ENCODE data around the gene SLC11A2. TPM values are rescaled to one million over a fixed set of nuclear protein-coding genes. Genes with fewer than 3 reads are reported as not detected.

Gene SLC11A2
- polyA plus RNA-seq, 1 of the 3 experiments (the other 2 are of a cell fraction) = 27.7 TPM

DNA sequence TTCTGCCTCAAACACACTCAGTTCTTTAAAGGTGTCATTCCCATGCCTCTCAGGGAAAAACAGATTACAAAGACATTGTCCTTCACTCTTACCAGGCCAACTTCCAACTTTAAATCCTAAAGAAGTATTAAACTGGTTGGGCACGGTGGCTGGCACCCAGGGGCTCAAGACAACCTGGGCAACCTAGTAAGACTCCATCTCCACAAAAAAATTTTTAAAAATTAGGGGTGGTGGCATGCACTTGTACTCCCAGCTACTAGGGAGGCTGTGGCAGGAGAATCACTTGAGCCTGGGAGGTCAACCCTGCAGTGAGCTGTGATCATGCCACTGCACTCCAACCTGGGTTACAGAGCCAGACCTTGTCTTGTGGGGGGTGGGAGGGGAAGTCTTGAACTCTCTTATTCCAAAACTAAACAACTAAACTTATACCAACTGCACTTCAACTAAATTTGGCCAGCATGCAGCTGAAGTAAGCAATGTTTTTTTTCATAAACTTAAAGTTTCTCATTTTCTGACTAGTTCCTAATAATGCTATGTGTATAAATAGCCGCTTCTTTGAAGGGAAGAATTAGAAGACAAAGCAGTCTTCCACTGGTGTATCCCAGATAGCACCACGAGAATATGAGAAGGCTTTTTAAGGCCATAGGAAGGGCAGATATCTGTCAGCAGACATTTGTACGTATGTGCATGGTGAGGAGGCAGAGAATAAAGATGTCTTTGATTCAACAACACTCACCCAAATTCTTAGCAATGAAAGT is 2.4 kb downstream of the SLC11A2 start:
- CTCF ChIA-PET = interaction anchor here (1.3 kb wide), 1 partner anchor 229 kb away, joined by 5 read pairs; no protein-coding TSS in a partner anchor

GRCh38 chr12:51021694-51022093 is 4.5 kb downstream of the SLC11A2 start:
- ChIA-PET POLR2A (no interaction called here), CTCF (interaction anchor here (0.7 kb wide), 1 partner anchor 399 kb away, joined by 3 read pairs; no protein-coding TSS in a partner anchor)
- no peaks in the 10 kb centered on the region for H3K9me2 ChIP-seq
- H3K9me3 ChIP-seq = no peaks in the 10 kb centered on the region
- H3K4me2 ChIP-seq = no peak overlapping the region
- WGBS (ENCODE audit: low lambda C conversion rate) = 91% methylated on average over 1 of the region's 1 CpG
- no peaks in the 10 kb centered on the region for H3K27me3 ChIP-seq (ENCODE audit: insufficient read depth)
- DNase-seq = no peak
- H3K79me2 ChIP-seq (ENCODE audit: insufficient read depth) = peaks cover 95% of the 10 kb centered on the region
- TF ChIP-seq TCF12 (IDR thresholded peaks at IDR 0.05) (no peak), TAF1 (IDR thresholded peaks at IDR 0.05; ENCODE audit: borderline replicate concordance, low read depth, low read length) (no peak), ELF1 (IDR thresholded peaks at IDR 0.05) (no peak)
- H3F3A ChIP-seq (replicated peaks; ENCODE audit: insufficient read depth) = no peaks in the 10 kb centered on the region
- no peak overlapping the region for H2AFZ ChIP-seq (ENCODE audit: low read depth)
- H3K36me3 ChIP-seq (replicated peaks in 1 of 2; ENCODE audit: control insufficient read depth in 1 of 2, insufficient read depth in 2 of 2, low read length in 1 of 2) = no peaks in the 10 kb centered on the region
- H3K27ac ChIP-seq (ENCODE audit: low read depth in 2 of 2, low read length in 1 of 2) = no peak overlapping the region
- H3K4me1 ChIP-seq (ENCODE audit: control insufficient read depth in 1 of 2, insufficient read depth in 2 of 2, low read depth in 1 of 2, low read length in 1 of 2) = peaks cover 0 to 4% of the 10 kb centered on the region in 2 experiments; a peak in 2 of 4 replicates
- H4K20me1 ChIP-seq (ENCODE audit: insufficient read depth) = no peaks in the 10 kb centered on the region
- no peak overlapping the region for H3K9ac ChIP-seq
- H3K4me3 ChIP-seq (ENCODE audit: low read depth in 2 of 2, low read length in 1 of 2) = no peak overlapping the region

More for the DNA sequence above, 2.4 kb downstream of the SLC11A2 start:
- Histone ChIP-seq H3K4me2 (peak overlapping the region; percentile 96; the same call in 1 of the 2 replicates), H3K9me2 (no peaks in the 10 kb centered on the region), H4K20me1 (ENCODE audit: insufficient read depth) (no peaks in the 10 kb centered on the region), H3K27ac (ENCODE audit: low read depth in 2 of 2, low read length in 1 of 2) (peak overlapping the region in 1 of 2 experiments; percentile 48; a peak in 1 of 4 replicates), H3F3A (replicated peaks; ENCODE audit: insufficient read depth) (no peaks in the 10 kb centered on the region), H3K9me3 (no peaks in the 10 kb centered on the region), H2AFZ (ENCODE audit: low read depth) (no peak overlapping the region), H3K36me3 (replicated peaks in 1 of 2; ENCODE audit: control insufficient read depth in 1 of 2, insufficient read depth in 2 of 2, low read length in 1 of 2) (no peaks in the 10 kb centered on the region), H3K4me3 (ENCODE audit: low read depth in 2 of 2, low read length in 1 of 2) (0 out of 4 replicates have a peak overlapping the region, but pooled peaks of 1 of the 2 experiments have one; percentile 88), H3K27me3 (ENCODE audit: insufficient read depth) (no peaks in the 10 kb centered on the region), H3K9ac (no peak overlapping the region), H3K79me2 (ENCODE audit: insufficient read depth) (peaks cover 74% of the 10 kb centered on the region), H3K4me1 (ENCODE audit: control insufficient read depth in 1 of 2, insufficient read depth in 2 of 2, low read depth in 1 of 2, low read length in 1 of 2) (peaks cover 0 to 4% of the 10 kb centered on the region in 2 experiments; a peak in 2 of 4 replicates)
- POLR2A ChIA-PET = no interaction called here
- DNase-seq = no peak
- no peak for TF ChIP-seq TAF1 (IDR thresholded peaks at IDR 0.05; ENCODE audit: borderline replicate concordance, low read depth, low read length)
- TF ChIP-seq USF2 (IDR thresholded peaks at IDR 0.05; ENCODE audit: borderline replicate concordance, low read depth, low read length) = no peak
- TF ChIP-seq GABPA (IDR thresholded peaks at IDR 0.05; ENCODE audit: low read depth) = no peak
- no peak for TF ChIP-seq PBX3 (IDR thresholded peaks at IDR 0.05)
- no peak for TF ChIP-seq TCF12 (IDR thresholded peaks at IDR 0.05)
- no peak for TF ChIP-seq FOXM1 (IDR thresholded peaks at IDR 0.05; ENCODE audit: low read depth)
- no peak for TF ChIP-seq RFX5 (IDR thresholded peaks at IDR 0.05; ENCODE audit: low read length)
- TF ChIP-seq, protein P1, sequence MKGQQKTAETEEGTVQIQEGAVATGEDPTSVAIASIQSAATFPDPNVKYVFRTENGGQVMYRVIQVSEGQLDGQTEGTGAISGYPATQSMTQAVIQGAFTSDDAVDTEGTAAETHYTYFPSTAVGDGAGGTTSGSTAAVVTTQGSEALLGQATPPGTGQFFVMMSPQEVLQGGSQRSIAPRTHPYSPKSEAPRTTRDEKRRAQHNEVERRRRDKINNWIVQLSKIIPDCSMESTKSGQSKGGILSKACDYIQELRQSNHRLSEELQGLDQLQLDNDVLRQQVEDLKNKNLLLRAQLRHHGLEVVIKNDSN (IDR thresholded peaks at IDR 0.05; ENCODE audit: borderline replicate concordance, low read depth) = no peak
- TF ChIP-seq NFIC (IDR thresholded peaks at IDR 0.05; ENCODE audit: borderline replicate concordance) = no peak
- no peak for TF ChIP-seq YY1 (IDR thresholded peaks at IDR 0.05; ENCODE audit: low read depth)
- 96% methylated on average over 4 of the region's 4 CpGs for WGBS (ENCODE audit: low lambda C conversion rate)
